HEK293 (cell line): ENCODE data around the gene IRAK3.

Experiments used
- CTCF ChIA-PET: fragments of 350-600 bp; formaldehyde crosslinking; extraction: SDS; loops from one replicate; lab custom pipeline; 2021; ENCODE audit warnings: antibody characterized with exemption; lab: Yijun Ruan, JAX
- POLR2A ChIA-PET: fragments of 300-600 bp; formaldehyde crosslinking; extraction: SDS; loops from one replicate; lab custom pipeline; 2020; ENCODE audit warnings: antibody characterized with exemption, inconsistent platforms; lab: Yijun Ruan, JAX
- H3K27ac ChIP-seq: fragments of 200-500 bp; sonication (Bioruptor generic); 2 replicates; pipeline ENCODE4 v1.5.1; 2014; ENCODE audit warnings: low read depth, low read length, control low read depth, inconsistent platforms; ENCODE audit errors: extremely low read depth
- H3K36me3 ChIP-seq, 2 experiments: fragments of 200-500 bp in 1 of 2; sonication (Bioruptor generic) in 1 of 2; 1 replicate in 1 of 2; 2 replicates in 1 of 2; pipeline ENCODE4 v1.5.1; 2014 to 2017; ENCODE audit warnings: inconsistent platforms in 2 of 2, low read length in 2 of 2; ENCODE audit not compliant: control insufficient read depth in 2 of 2, insufficient read depth in 1 of 2
- H3K4me1 ChIP-seq: fragments of 200-500 bp; sonication (Bioruptor generic); 2 replicates; pipeline ENCODE4 v1.5.1; 2014; ENCODE audit warnings: mild to moderate bottlenecking, low read length, inconsistent platforms; ENCODE audit not compliant: control insufficient read depth, insufficient read depth
- H3K4me3 ChIP-seq: 2 replicates; pipeline ENCODE4 v1.5.1; 2011; ENCODE audit warnings: low read depth, mild to moderate bottlenecking, control low read depth, low read length, moderate library complexity
- H3K9me3 ChIP-seq: fragments of 200-500 bp; sonication (Bioruptor generic); 2 replicates; pipeline ENCODE4 v1.5.1; 2014; ENCODE audit warnings: low read depth, low read length, inconsistent platforms; ENCODE audit not compliant: control insufficient read depth, insufficient read depth
- SETDB1 ChIP-seq: IDR thresholded peaks from one replicate; pipeline ENCODE4 v1.6.1; 2017; ENCODE audit warnings: mild to moderate bottlenecking, low read length, moderate library complexity, mixed read lengths; ENCODE audit not compliant: insufficient read length
- ZBTB48 ChIP-seq: fragments of 450-650 bp; formaldehyde crosslinking; IDR thresholded peaks from 2 replicates; pipeline ENCODE4 v1.5.1; 2016; ENCODE audit warnings: missing biosample characterization, missing genetic modification characterization
- ZNF335 ChIP-seq: fragments of 450-650 bp; formaldehyde crosslinking; conservative IDR thresholded peaks from 2 replicates; pipeline ENCODE4 v1.5.1; 2016; ENCODE audit warnings: missing biosample characterization, missing genetic modification characterization
- ZNF510 ChIP-seq: fragments of 450-650 bp; formaldehyde crosslinking; IDR thresholded peaks from 2 replicates; pipeline ENCODE4 v1.5.1; 2018; ENCODE audit warnings: mild to moderate bottlenecking, missing genetic modification characterization, missing biosample characterization; ENCODE audit not compliant: insufficient replicate concordance
- ZNF529 ChIP-seq: fragments of 450-650 bp; formaldehyde crosslinking; IDR thresholded peaks from 2 replicates; pipeline ENCODE4 v1.5.1; 2017; ENCODE audit warnings: missing genetic modification characterization, missing biosample characterization; ENCODE audit not compliant: insufficient replicate concordance
- ZNF549 ChIP-seq: fragments of 450-650 bp; IDR thresholded peaks from 2 replicates; pipeline ENCODE4 v1.5.1; 2018; ENCODE audit warnings: missing biosample characterization, missing genetic modification characterization, mild to moderate bottlenecking, inconsistent platforms, moderate library complexity
- ZNF571 ChIP-seq: fragments of 450-650 bp; formaldehyde crosslinking; IDR thresholded peaks from 2 replicates; pipeline ENCODE4 v1.5.0; 2017; ENCODE audit warnings: missing biosample characterization, missing genetic modification characterization
- ZNF843 ChIP-seq: fragments of 450-650 bp; formaldehyde crosslinking; IDR thresholded peaks from 2 replicates; pipeline ENCODE4 v1.5.1; 2016; ENCODE audit warnings: missing biosample characterization, missing genetic modification characterization
- TF ChIP-seq, protein P1 (sequence below): fragments of 450-650 bp; formaldehyde crosslinking; IDR thresholded peaks from 2 replicates; pipeline ENCODE4; 2016; ENCODE audit warnings: missing biosample characterization, missing genetic modification characterization
- TF ChIP-seq, protein P2 (sequence below): fragments of 450-650 bp; formaldehyde crosslinking; IDR thresholded peaks from 2 replicates; pipeline ENCODE4 v1.5.1; 2016; ENCODE audit warnings: missing biosample characterization, missing genetic modification characterization
- TF ChIP-seq, protein P3 (sequence below): fragments of 450-650 bp; formaldehyde crosslinking; IDR thresholded peaks from 2 replicates; pipeline ENCODE4 v1.5.1; 2016; ENCODE audit warnings: missing biosample characterization, missing genetic modification characterization
- TF ChIP-seq, protein P4 (sequence below): fragments of 450-650 bp; formaldehyde crosslinking; IDR thresholded peaks from 2 replicates; pipeline ENCODE4 v1.5.1; 2016; ENCODE audit warnings: missing biosample characterization, missing genetic modification characterization, borderline replicate concordance
- TF ChIP-seq, protein P5 (sequence below): fragments of 450-650 bp; formaldehyde crosslinking; IDR thresholded peaks from 2 replicates; pipeline ENCODE4 v1.5.1; 2016; ENCODE audit warnings: missing biosample characterization, missing genetic modification characterization, borderline replicate concordance
- TF ChIP-seq, protein P6 (sequence below): fragments of 450-650 bp; formaldehyde crosslinking; IDR thresholded peaks from 2 replicates; pipeline ENCODE4 v1.5.1; 2016; ENCODE audit warnings: missing biosample characterization, missing genetic modification characterization

Gene IRAK3

DNA sequence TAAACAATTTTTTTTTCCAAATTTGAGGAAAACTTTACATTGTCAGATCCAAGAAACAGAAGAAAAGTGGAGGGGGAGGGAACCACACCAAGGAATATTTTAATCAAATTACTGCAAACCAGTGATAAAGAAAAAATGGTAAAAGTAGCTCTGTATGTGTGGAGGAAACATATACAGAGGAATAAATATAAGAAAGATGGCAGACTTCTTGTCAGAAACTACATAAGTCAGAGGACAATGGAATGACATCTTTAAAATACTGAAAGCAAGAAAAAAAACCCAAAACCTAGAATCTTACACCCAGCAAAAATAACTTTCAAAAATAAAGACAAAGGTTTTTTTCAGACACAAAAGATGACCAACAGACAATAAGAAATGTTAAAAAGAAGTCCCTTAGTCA lies 48.3 kb upstream of the IRAK3 start:
- Histone ChIP-seq H3K36me3 (peaks cover 9 to 40% of the 10 kb centered on the region in 2 experiments; a peak in 2 of 3 replicates), H3K27ac (no peak overlapping the region), H3K9me3 (no peaks in the 10 kb centered on the region), H3K4me1 (no peaks in the 10 kb centered on the region), H3K4me3 (no peak overlapping the region)
- POLR2A ChIA-PET: no interaction called here
- TF ChIP-seq, protein P1, sequence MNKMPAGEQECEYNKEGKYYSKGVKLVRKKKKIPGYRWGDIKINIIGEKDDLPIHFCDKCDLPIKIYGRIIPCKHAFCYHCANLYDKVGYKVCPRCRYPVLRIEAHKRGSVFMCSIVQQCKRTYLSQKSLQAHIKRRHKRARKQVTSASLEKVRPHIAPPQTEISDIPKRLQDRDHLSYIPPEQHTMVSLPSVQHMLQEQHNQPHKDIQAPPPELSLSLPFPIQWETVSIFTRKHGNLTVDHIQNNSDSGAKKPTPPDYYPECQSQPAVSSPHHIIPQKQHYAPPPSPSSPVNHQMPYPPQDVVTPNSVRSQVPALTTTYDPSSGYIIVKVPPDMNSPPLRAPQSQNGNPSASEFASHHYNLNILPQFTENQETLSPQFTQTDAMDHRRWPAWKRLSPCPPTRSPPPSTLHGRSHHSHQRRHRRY (tag by site-specific recombination): no peak
- TF ChIP-seq, protein P2, sequence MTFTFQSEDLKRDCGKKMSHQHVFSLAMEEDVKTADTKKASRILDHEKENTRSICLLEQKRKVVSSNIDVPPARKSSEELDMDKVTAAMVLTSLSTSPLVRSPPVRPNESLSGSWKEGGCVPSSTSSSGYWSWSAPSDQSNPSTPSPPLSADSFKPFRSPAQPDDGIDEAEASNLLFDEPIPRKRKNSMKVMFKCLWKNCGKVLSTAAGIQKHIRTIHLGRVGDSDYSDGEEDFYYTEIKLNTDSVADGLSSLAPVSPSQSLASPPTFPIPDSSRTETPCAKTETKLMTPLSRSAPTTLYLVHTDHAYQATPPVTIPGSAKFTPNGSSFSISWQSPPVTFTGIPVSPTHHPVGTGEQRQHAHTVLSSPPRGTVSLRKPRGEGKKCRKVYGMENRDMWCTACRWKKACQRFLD (tag by site-specific recombination): no peak
- TF ChIP-seq ZNF510 (tag by site-specific recombination): peak; percentile 5
- peak; percentile 25; the same call in 1 of the 2 replicates for TF ChIP-seq ZNF549 (tag by site-specific recombination)
- TF ChIP-seq ZNF529 (tag by site-specific recombination): peak; percentile 8
- CTCF ChIA-PET: no interaction called here

DNA sequence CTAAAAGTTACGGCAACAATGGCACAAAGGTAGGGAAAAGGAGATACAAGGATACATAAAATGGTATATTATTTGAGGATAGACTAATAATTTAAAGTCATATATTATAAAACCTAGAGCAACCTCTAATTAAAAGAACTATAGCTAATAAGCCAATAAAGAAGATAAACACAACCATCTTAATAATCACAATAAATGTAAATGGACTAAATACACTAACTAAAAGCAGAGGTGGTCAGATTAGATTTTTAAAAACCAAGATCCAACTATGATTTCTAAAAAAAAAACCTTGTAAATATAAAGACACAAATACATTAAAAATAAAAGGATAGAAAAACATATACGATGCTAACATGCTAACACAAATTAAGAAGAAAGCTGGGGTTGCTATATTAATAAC lies 47.7 kb upstream of the IRAK3 start:
- CTCF ChIA-PET: no interaction called here
- Histone ChIP-seq H3K4me1 (no peaks in the 10 kb centered on the region), H3K36me3 (peaks cover 9 to 36% of the 10 kb centered on the region in 2 experiments; a peak in 2 of 3 replicates), H3K27ac (no peak overlapping the region), H3K4me3 (no peak overlapping the region), H3K9me3 (no peaks in the 10 kb centered on the region)
- POLR2A ChIA-PET: no interaction called here
- TF ChIP-seq SETDB1: peak; percentile 71
- TF ChIP-seq, protein P3, sequence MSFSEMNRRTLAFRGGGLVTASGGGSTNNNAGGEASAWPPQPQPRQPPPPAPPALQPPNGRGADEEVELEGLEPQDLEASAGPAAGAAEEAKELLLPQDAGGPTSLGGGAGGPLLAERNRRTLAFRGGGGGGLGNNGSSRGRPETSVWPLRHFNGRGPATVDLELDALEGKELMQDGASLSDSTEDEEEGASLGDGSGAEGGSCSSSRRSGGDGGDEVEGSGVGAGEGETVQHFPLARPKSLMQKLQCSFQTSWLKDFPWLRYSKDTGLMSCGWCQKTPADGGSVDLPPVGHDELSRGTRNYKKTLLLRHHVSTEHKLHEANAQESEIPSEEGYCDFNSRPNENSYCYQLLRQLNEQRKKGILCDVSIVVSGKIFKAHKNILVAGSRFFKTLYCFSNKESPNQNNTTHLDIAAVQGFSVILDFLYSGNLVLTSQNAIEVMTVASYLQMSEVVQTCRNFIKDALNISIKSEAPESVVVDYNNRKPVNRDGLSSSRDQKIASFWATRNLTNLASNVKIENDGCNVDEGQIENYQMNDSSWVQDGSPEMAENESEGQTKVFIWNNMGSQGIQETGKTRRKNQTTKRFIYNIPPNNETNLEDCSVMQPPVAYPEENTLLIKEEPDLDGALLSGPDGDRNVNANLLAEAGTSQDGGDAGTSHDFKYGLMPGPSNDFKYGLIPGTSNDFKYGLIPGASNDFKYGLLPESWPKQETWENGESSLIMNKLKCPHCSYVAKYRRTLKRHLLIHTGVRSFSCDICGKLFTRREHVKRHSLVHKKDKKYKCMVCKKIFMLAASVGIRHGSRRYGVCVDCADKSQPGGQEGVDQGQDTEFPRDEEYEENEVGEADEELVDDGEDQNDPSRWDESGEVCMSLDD (tag by site-specific recombination): no peak

DNA sequence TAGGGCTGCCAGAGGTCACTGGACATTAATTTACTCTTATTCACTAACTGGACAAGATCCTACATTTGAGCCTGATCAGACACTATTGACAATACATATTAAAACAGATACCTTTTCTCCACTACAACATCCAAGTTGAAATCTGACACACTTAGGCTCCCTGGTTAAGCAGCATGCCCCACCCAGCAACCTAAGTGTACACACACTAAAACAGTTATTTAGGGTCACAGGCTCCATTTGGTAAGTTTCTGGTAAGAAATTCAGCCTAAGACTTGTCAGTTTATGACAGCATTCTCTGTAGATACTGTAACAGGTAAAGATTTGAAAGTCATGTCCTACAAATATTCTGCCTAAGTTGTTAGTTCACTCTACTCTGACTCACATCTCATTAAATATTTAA lies 46.2 kb upstream of the IRAK3 start:
- no peak overlapping the region for H3K4me3 ChIP-seq
- POLR2A ChIA-PET: no interaction called here
- no peaks in the 10 kb centered on the region for H3K4me1 ChIP-seq
- CTCF ChIA-PET: interaction anchor here (0.9 kb wide), 1 partner anchor 93 kb away, joined by 3 read pairs; no protein-coding TSS in a partner anchor
- H3K9me3 ChIP-seq: no peaks in the 10 kb centered on the region
- no peak overlapping the region for H3K27ac ChIP-seq
- peaks cover under 1 to 26% of the 10 kb centered on the region in 2 experiments; a peak in 2 of 3 replicates for H3K36me3 ChIP-seq
- TF ChIP-seq ZNF843 (tag by site-specific recombination): no peak
- TF ChIP-seq, protein P4, sequence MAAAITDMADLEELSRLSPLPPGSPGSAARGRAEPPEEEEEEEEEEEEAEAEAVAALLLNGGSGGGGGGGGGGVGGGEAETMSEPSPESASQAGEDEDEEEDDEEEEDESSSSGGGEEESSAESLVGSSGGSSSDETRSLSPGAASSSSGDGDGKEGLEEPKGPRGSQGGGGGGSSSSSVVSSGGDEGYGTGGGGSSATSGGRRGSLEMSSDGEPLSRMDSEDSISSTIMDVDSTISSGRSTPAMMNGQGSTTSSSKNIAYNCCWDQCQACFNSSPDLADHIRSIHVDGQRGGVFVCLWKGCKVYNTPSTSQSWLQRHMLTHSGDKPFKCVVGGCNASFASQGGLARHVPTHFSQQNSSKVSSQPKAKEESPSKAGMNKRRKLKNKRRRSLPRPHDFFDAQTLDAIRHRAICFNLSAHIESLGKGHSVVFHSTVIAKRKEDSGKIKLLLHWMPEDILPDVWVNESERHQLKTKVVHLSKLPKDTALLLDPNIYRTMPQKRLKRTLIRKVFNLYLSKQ (tag by site-specific recombination): no peak
- TF ChIP-seq, protein P5, sequence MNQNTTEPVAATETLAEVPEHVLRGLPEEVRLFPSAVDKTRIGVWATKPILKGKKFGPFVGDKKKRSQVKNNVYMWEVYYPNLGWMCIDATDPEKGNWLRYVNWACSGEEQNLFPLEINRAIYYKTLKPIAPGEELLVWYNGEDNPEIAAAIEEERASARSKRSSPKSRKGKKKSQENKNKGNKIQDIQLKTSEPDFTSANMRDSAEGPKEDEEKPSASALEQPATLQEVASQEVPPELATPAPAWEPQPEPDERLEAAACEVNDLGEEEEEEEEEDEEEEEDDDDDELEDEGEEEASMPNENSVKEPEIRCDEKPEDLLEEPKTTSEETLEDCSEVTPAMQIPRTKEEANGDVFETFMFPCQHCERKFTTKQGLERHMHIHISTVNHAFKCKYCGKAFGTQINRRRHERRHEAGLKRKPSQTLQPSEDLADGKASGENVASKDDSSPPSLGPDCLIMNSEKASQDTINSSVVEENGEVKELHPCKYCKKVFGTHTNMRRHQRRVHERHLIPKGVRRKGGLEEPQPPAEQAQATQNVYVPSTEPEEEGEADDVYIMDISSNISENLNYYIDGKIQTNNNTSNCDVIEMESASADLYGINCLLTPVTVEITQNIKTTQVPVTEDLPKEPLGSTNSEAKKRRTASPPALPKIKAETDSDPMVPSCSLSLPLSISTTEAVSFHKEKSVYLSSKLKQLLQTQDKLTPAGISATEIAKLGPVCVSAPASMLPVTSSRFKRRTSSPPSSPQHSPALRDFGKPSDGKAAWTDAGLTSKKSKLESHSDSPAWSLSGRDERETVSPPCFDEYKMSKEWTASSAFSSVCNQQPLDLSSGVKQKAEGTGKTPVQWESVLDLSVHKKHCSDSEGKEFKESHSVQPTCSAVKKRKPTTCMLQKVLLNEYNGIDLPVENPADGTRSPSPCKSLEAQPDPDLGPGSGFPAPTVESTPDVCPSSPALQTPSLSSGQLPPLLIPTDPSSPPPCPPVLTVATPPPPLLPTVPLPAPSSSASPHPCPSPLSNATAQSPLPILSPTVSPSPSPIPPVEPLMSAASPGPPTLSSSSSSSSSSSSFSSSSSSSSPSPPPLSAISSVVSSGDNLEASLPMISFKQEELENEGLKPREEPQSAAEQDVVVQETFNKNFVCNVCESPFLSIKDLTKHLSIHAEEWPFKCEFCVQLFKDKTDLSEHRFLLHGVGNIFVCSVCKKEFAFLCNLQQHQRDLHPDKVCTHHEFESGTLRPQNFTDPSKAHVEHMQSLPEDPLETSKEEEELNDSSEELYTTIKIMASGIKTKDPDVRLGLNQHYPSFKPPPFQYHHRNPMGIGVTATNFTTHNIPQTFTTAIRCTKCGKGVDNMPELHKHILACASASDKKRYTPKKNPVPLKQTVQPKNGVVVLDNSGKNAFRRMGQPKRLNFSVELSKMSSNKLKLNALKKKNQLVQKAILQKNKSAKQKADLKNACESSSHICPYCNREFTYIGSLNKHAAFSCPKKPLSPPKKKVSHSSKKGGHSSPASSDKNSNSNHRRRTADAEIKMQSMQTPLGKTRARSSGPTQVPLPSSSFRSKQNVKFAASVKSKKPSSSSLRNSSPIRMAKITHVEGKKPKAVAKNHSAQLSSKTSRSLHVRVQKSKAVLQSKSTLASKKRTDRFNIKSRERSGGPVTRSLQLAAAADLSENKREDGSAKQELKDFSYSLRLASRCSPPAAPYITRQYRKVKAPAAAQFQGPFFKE: no peak
- TF ChIP-seq ZBTB48 (tag by site-specific recombination): no peak
- no peak for TF ChIP-seq ZNF571 (tag by site-specific recombination)
- TF ChIP-seq, protein P6, sequence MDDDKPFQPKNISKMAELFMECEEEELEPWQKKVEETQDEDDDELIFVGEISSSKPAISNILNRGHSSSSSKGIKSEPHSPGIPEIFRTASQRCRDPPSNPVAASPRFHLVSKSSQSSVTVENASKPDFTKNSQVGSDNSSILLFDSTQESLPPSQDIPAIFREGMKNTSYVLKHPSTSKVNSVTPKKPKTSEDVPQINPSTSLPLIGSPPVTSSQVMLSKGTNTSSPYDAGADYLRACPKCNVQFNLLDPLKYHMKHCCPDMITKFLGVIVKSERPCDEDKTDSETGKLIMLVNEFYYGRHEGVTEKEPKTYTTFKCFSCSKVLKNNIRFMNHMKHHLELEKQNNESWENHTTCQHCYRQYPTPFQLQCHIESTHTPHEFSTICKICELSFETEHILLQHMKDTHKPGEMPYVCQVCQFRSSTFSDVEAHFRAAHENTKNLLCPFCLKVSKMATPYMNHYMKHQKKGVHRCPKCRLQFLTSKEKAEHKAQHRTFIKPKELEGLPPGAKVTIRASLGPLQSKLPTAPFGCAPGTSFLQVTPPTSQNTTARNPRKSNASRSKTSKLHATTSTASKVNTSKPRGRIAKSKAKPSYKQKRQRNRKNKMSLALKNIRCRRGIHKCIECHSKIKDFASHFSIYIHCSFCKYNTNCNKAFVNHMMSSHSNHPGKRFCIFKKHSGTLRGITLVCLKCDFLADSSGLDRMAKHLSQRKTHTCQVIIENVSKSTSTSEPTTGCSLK (tag by site-specific recombination): no peak
- no peak for TF ChIP-seq ZNF335 (tag by site-specific recombination)
